ENCODE data around the gene HDAC9. TPM values are rescaled to one million over a fixed set of nuclear protein-coding genes. Genes with fewer than 3 reads are reported as not detected.

The HDAC9 gene
- total RNA-seq, 1 experiment from 2014 or later = 7.7 TPM

GRCh38 chr7:18971839-18972238, 476.3 kb downstream of the HDAC9 start:
- Histone ChIP-seq H3K14ac (ENCODE audit: insufficient read depth, low read length) (no peak overlapping the region), H2BK5ac (ENCODE audit: insufficient read length, low read length) (no peak overlapping the region), H3K27ac (ENCODE audit: insufficient read length, low read depth, low read length) (no peak overlapping the region), H2AK5ac (ENCODE audit: insufficient read length, low read length) (no peak overlapping the region), H3K9ac (ENCODE audit: extremely low read depth, insufficient read length, low read length) (no peak overlapping the region), H3K23me2 (ENCODE audit: insufficient read length, low read depth, low read length, poor library complexity, severe bottlenecking) (no peaks in the 10 kb centered on the region), H3K79me2 (ENCODE audit: insufficient read depth, low read length) (no peaks in the 10 kb centered on the region), H2BK20ac (ENCODE audit: low read depth, low read length, poor library complexity, severe bottlenecking) (no peak overlapping the region), H3K9me3 (ENCODE audit: control insufficient read depth, low read depth, low read length) (no peaks in the 10 kb centered on the region), H3K56ac (ENCODE audit: insufficient read length, low read depth, low read length) (no peak overlapping the region), H2BK12ac (ENCODE audit: insufficient read length, low read depth, low read length) (no peak overlapping the region), H3K4ac (ENCODE audit: low read depth, low read length) (no peak overlapping the region), H4K5ac (ENCODE audit: insufficient read length, low read depth, low read length) (no peak overlapping the region), H3K27me3 (ENCODE audit: insufficient read depth, low read length) (no peaks in the 10 kb centered on the region), H4K20me1 (ENCODE audit: control insufficient read depth, insufficient read depth, insufficient read length) (no peaks in the 10 kb centered on the region), H3K79me1 (ENCODE audit: insufficient read depth, low read depth, low read length, poor library complexity, severe bottlenecking) (no peaks in the 10 kb centered on the region), H3T11ph (ENCODE audit: low read length) (no peak overlapping the region), H3K4me2 (ENCODE audit: insufficient read depth, insufficient read length, low read length) (no peak overlapping the region), H4K8ac (replicated peaks; ENCODE audit: insufficient read length, low read depth, low read length) (no peak overlapping the region), H2BK15ac (ENCODE audit: low read depth, low read length) (no peak overlapping the region), H2AFZ (ENCODE audit: low read length) (no peak overlapping the region), H2BK120ac (ENCODE audit: low read depth, low read length, poor library complexity, severe bottlenecking) (no peak overlapping the region), H3K18ac (ENCODE audit: insufficient read length, low read depth, low read length) (no peak overlapping the region), H3K4me1 (ENCODE audit: insufficient read depth, low read length) (no peaks in the 10 kb centered on the region), H4K91ac (ENCODE audit: insufficient read length, low read depth, low read length) (no peak overlapping the region), H3K23ac (ENCODE audit: insufficient read length, low read depth, low read length) (no peak overlapping the region)
- H3K4me1 Mint-ChIP-seq = no peaks in the 10 kb centered on the region
- no peak overlapping the region for H3K27ac Mint-ChIP-seq
- H3K36me3 Mint-ChIP-seq (ENCODE audit: insufficient read depth in 1 of 3, low read depth in 3 of 3) = no peaks in the 10 kb centered on the region
- H3K4me3 Mint-ChIP-seq = no peak overlapping the region
- no peaks in the 10 kb centered on the region for H3K27me3 Mint-ChIP-seq (ENCODE audit: low read depth)
- no peak for DNase-seq
- no peak for TF ChIP-seq CTCF (conservative IDR thresholded peaks at IDR 0.05)
- no peaks in the 10 kb centered on the region for H3K9me3 Mint-ChIP-seq
- no CpG with 5 or more reads among the region's 1 CpG for WGBS (ENCODE audit: extremely low coverage, insufficient read length, low lambda C conversion rate)

All from H9 (cell line).